ENCODE measurements around the gene MST1.
A peak's percentile ranks its signal among the peaks of the same experiment; 100 is the strongest.

MST1 gene

DNA sequence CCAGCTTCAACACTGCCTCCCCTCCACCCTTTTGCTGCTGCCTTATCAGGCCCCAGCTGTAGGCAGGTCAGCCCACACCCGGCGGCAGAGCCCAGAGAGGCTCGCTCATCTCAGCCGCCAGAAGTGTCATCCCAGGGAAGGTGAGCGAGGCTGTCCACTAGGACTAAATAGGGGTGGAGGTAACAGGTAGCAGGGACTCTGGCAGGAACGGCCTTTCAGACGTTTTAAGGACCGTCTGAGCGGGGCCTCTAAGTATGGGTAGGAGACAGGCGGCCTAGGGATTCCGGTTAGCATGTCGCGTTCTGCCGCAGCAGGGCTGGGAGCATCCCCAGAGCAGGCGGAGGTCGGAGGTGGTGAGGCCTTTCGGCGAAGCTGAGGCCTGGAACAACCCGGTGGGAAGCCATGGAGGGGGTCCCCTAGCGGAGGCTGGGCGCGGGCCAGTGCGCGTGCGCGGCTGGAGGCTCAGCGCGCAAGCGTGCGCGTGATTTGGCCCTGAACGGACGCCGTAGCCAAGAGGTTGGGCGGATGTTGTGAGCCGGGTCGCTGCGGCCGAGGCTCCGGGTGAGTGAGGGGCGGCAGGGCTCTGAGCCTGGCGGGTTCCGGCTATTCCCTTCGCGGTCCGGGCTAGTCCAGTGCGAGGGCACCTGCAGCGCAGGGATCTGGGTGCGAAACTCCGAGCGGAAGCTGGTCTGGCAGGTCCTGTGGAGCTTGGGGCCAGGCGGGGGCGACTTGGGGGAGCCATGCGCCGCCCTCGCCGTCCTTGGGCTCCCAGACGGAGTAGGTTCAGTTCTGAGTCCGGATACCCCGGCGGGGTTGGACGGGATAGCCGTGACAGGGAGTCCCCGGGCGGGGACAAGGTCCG is at the start of gene MST1, which contains the start of gene RNF123:
Gene MST1, minus strand, starts transcription at position 429 of the 862 bp plus-strand sequence. CDS start 783 bp downstream, outside the sequence.
Gene RNF123, plus strand, starts transcription at position 512 of the 862 bp plus-strand sequence. CDS start 1,609 bp downstream, outside the sequence.
- Histone ChIP-seq H3K4me3 (ENCODE audit: low read length) (peak within 1 kb of the TSS; percentile 96), H3K27me3 (ENCODE audit: control insufficient read depth, insufficient read depth, low read length) (no peaks in the 10 kb centered on the region), H3K27ac (ENCODE audit: low read length) (no peak within 1 kb of the TSS), H3K4me1 (ENCODE audit: control insufficient read depth, low read depth, low read length) (no peaks in the 10 kb centered on the region), H3K36me3 (ENCODE audit: control insufficient read depth, low read depth, low read length) (no peaks in the 10 kb centered on the region), H3K9me3 (ENCODE audit: control insufficient read depth, low read depth, low read length) (no peaks in the 10 kb centered on the region), H3K9ac (ENCODE audit: low read length) (peak within 1 kb of the TSS; percentile 82)

DNA sequence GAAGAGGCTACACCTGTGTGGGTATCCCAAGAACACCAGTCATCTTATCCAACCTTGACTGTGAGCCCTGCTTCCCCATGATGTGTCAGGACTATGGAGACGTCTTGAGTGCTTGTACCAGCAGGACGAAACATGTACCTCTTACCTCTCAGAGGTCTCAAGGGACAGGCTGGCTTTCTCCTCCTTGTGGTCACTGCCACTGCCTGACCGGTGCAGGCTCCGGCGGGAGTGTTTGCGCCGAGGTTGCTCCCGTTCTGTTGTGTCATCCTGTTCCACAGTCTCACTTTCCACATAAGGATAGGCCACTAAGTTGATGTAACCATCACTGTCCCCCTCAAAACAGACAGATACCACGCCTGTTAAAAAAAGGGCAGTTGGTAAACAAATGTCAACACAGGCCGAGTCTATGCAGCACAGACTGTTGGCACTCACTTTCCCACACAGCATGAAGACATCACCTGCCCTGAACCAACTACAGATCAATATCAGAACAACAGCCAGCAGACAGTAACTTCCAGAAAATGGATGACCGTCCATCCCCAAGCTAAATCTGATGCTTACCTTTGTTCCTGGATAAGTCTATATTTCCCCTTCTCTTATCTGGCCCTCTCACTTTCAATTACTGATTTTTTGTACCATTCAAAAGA is 48.9 kb upstream of the MST1 start:
- no peak overlapping the region for H3K9ac ChIP-seq (ENCODE audit: low read length)
- no peak overlapping the region for H3K27ac ChIP-seq (ENCODE audit: low read length)
- peaks cover 31% of the 10 kb centered on the region for H3K36me3 ChIP-seq (ENCODE audit: control insufficient read depth, low read depth, low read length)

DNA sequence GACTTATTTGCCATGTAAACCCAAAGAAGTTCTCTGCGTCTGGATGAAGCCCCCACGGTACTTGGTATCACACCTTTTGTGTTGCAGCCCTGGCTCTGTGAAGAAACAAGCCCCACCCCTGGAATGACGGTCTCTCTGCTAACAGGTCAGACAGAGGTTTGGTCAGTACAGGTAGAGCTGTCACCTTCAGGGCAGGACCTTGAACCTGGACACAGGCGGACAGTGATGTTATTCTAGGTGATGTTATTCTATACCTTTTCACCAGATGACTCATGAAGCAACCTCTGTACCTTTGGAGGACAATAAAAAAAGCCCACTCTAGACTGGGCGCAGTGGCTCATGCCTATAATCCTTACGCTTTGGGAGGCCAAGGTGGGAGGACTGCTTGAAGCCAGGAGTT is 45.5 kb upstream of the MST1 start:
- no peak overlapping the region for H3K4me3 ChIP-seq (ENCODE audit: low read length)
- no peaks in the 10 kb centered on the region for H3K27me3 ChIP-seq (ENCODE audit: control insufficient read depth, insufficient read depth, low read length)
- no peaks in the 10 kb centered on the region for H3K9me3 ChIP-seq (ENCODE audit: control insufficient read depth, low read depth, low read length)
- no peak overlapping the region for H3K9ac ChIP-seq (ENCODE audit: low read length)
- no peak overlapping the region for H3K27ac ChIP-seq (ENCODE audit: low read length)
- peaks cover 43% of the 10 kb centered on the region for H3K36me3 ChIP-seq (ENCODE audit: control insufficient read depth, low read depth, low read length)
- H3K4me1 ChIP-seq (ENCODE audit: control insufficient read depth, low read depth, low read length) = no peaks in the 10 kb centered on the region

More for the DNA sequence above, 48.9 kb upstream of the MST1 start:
- Histone ChIP-seq H3K9me3 (ENCODE audit: control insufficient read depth, low read depth, low read length) (no peaks in the 10 kb centered on the region), H3K4me1 (ENCODE audit: control insufficient read depth, low read depth, low read length) (no peaks in the 10 kb centered on the region), H3K27me3 (ENCODE audit: control insufficient read depth, insufficient read depth, low read length) (no peaks in the 10 kb centered on the region), H3K4me3 (ENCODE audit: low read length) (no peak overlapping the region)

DNA sequence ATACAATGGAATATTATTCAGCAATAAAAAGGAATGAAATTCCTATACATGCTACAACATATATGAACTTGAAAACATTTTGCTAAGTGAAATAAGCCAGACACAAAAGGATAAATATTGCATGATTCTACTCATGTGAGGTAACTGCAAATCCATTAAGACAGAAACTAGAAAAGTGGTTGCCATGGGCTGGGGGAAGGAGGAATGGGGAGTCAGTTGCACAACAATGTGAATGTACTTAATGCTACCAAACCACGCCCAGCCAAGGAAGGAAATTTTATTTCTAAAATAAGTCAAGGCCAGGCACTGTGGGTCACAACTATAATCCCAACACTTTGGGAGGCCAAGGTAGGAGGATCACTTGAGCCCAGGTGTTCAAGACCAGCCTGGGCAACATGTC is 44.3 kb upstream of the MST1 start:
- no peaks in the 10 kb centered on the region for H3K27me3 ChIP-seq (ENCODE audit: control insufficient read depth, insufficient read depth, low read length)
- peaks cover 40% of the 10 kb centered on the region for H3K36me3 ChIP-seq (ENCODE audit: control insufficient read depth, low read depth, low read length)

DNA sequence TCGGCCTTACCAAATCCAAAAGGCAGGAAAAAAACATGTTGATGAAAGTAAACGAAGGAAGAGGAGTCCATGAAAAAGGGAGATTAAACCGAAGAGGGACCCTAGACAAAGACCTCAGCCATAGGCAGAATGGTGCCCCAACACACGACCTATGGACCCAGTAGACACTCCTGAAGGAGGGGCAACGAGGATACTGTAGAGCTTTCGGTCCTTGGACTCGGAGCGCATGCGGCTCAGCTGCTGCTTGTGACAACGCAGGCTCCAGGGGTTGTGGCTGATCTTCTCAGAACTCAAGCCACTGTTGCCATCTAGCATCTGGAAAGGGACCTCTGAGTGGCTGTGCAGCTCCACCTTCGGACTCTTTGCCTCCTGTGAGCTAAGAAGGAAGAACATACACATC is 43.3 kb upstream of the MST1 start:
- no peaks in the 10 kb centered on the region for H3K4me1 ChIP-seq (ENCODE audit: control insufficient read depth, low read depth, low read length)
- no peaks in the 10 kb centered on the region for H3K27me3 ChIP-seq (ENCODE audit: control insufficient read depth, insufficient read depth, low read length)
- H3K9ac ChIP-seq (ENCODE audit: low read length) = no peak overlapping the region
- peaks cover 37% of the 10 kb centered on the region for H3K36me3 ChIP-seq (ENCODE audit: control insufficient read depth, low read depth, low read length)
- no peaks in the 10 kb centered on the region for H3K9me3 ChIP-seq (ENCODE audit: control insufficient read depth, low read depth, low read length)
- no peak overlapping the region for H3K4me3 ChIP-seq (ENCODE audit: low read length)
- no peak overlapping the region for H3K27ac ChIP-seq (ENCODE audit: low read length)

More for the DNA sequence above, 44.3 kb upstream of the MST1 start:
- no peak overlapping the region for H3K9ac ChIP-seq (ENCODE audit: low read length)
- no peak overlapping the region for H3K4me3 ChIP-seq (ENCODE audit: low read length)
- H3K27ac ChIP-seq (ENCODE audit: low read length) = no peak overlapping the region
- no peaks in the 10 kb centered on the region for H3K4me1 ChIP-seq (ENCODE audit: control insufficient read depth, low read depth, low read length)
- H3K9me3 ChIP-seq (ENCODE audit: control insufficient read depth, low read depth, low read length) = no peaks in the 10 kb centered on the region

DNA sequence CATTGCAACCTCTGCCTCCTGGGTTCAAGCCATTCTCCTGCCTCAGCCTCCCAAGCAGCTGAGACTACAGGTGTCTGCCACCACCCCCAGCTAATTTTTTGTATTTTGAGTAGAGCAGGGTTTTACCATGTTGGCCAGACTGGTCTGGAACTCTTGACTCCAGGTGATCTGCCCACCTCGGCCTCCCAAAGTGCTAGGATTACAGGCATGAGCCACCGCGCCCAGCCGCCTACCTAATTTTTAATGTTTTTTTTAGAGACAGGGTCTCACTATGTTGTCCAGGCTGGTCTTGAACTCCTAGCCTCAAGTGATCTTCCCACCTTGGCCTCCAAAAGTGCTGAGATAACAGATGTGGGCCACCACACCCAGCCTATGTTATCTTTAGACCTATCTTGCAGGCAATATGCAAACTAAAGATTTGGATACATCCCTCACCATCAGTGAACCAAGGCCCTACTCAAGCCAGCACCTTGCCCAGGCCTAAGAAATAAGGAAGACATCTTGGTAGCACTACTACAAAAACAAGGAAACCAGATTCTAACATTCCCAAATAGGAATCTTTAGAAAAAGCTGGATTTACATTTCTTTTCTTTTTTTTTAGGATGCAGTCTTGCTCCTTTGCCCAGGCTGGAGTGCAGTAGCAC is 40.8 kb upstream of the MST1 start:
- H3K4me1 ChIP-seq (ENCODE audit: control insufficient read depth, low read depth, low read length) = no peaks in the 10 kb centered on the region
- H3K4me3 ChIP-seq (ENCODE audit: low read length) = no peak overlapping the region
- no peaks in the 10 kb centered on the region for H3K9me3 ChIP-seq (ENCODE audit: control insufficient read depth, low read depth, low read length)
- no peak overlapping the region for H3K27ac ChIP-seq (ENCODE audit: low read length)
- peaks cover 35% of the 10 kb centered on the region for H3K36me3 ChIP-seq (ENCODE audit: control insufficient read depth, low read depth, low read length)
- H3K9ac ChIP-seq (ENCODE audit: low read length) = no peak overlapping the region
- no peaks in the 10 kb centered on the region for H3K27me3 ChIP-seq (ENCODE audit: control insufficient read depth, insufficient read depth, low read length)

DNA sequence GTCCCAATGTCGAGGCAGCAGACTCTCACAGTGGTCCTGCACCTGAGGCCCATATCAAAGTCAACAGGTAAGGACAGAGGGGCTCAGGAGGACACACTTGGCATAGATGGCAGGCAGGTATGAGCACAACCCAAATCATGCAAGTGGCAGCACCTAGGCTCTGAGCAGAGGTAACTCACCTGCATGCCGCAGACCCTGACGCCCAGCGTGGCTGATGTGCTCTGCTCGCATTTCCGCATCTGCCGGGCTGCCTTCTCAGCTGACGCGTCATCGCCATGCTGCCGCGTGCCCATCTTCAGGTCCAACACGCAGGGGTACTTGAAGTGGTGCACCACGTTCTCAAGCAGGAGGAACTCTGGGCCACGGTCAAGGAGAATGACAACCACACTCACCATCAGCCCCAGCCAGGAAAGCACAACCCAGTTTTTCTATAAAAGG is 38.7 kb upstream of the MST1 start:
- no peaks in the 10 kb centered on the region for H3K9me3 ChIP-seq (ENCODE audit: control insufficient read depth, low read depth, low read length)
- H3K9ac ChIP-seq (ENCODE audit: low read length) = no peak overlapping the region
- H3K4me1 ChIP-seq (ENCODE audit: control insufficient read depth, low read depth, low read length) = peaks cover 1% of the 10 kb centered on the region
- H3K27me3 ChIP-seq (ENCODE audit: control insufficient read depth, insufficient read depth, low read length) = no peaks in the 10 kb centered on the region
- H3K4me3 ChIP-seq (ENCODE audit: low read length) = no peak overlapping the region
- no peak overlapping the region for H3K27ac ChIP-seq (ENCODE audit: low read length)
- peaks cover 27% of the 10 kb centered on the region for H3K36me3 ChIP-seq (ENCODE audit: control insufficient read depth, low read depth, low read length)

DNA sequence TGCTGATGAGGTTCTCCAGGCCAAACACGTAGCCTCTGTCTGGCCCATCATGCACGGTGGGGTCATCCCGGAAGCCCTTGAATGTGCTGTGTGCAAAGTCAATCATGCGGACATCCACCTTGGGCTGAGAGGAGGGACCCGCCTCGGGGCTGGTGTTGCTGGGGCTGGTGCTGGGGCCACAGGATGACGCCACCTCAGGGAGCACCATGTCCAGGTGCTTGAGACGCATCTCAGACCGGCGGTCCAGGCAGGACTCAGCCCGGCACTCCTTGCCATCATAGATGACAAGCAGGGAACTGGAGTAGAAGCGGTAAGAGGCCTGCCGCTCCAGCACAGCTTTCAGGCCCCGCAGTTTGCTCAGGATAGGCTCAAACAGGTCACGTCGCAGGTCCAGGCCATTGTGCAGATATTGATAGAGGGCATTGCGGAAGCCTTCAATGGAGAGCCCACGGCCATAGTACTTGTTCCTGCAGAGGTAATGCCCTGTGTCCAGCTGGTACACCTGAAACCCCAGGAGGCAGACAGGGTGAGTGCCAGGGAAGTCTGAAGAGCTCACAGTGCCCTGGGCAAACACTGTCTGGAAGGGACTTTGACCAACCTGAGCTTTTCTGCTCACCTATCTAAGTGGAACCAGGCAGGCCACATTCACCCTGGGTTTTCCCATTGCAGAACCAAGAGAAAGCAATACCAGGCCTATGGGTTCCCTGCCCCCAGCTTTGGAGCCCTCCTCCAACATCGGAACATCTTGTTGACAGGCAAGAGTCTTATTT is 38.1 kb upstream of the MST1 start:
- Histone ChIP-seq H3K4me1 (ENCODE audit: control insufficient read depth, low read depth, low read length) (peaks cover 4% of the 10 kb centered on the region), H3K9me3 (ENCODE audit: control insufficient read depth, low read depth, low read length) (no peaks in the 10 kb centered on the region), H3K9ac (ENCODE audit: low read length) (no peak overlapping the region), H3K36me3 (ENCODE audit: control insufficient read depth, low read depth, low read length) (peaks cover 21% of the 10 kb centered on the region), H3K27me3 (ENCODE audit: control insufficient read depth, insufficient read depth, low read length) (no peaks in the 10 kb centered on the region), H3K4me3 (ENCODE audit: low read length) (no peak overlapping the region), H3K27ac (ENCODE audit: low read length) (no peak overlapping the region)

DNA sequence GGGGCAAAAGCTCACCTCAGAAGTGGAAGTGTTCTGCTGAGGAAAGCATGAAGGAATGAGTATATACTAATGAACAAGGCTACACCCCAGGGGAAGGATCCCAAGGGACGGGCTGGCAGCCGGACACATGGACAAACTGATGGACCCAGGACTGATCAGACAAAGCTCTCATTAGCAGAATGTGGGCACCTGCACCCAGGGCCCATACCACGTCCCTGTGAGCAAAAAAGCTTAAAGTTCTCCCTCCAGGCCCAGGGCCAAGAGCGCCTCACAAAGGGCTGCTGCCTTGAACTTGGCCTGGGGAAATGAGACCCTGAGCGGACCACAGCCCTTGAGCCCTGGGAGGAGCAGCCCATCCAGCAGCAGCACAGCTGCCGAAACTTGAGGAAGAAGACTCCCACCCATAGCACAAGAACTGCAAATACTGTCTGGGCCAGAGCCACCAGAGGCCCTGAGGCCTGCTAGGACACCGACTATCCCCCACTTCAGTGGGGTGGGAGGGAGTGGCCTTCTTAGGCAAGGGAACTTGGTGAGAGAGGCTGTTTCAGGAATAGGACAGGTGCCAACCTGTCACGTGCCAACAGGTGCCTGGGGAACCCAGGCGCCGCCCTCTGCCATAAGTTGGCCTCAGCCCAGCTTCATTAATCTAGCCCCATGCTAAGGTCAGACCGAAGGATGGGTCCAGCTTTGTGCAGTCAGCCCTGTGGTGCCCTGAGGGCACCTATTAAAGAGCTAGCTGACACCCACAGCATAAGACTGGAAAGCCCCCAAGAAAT is 36.8 kb upstream of the MST1 start:
- no peak overlapping the region for H3K27ac ChIP-seq (ENCODE audit: low read length)
- H3K4me1 ChIP-seq (ENCODE audit: control insufficient read depth, low read depth, low read length) = peaks cover 4% of the 10 kb centered on the region
- H3K36me3 ChIP-seq (ENCODE audit: control insufficient read depth, low read depth, low read length) = peaks cover 22% of the 10 kb centered on the region
- H3K9ac ChIP-seq (ENCODE audit: low read length) = no peak overlapping the region
- no peaks in the 10 kb centered on the region for H3K9me3 ChIP-seq (ENCODE audit: control insufficient read depth, low read depth, low read length)
- H3K27me3 ChIP-seq (ENCODE audit: control insufficient read depth, insufficient read depth, low read length) = no peaks in the 10 kb centered on the region
- H3K4me3 ChIP-seq (ENCODE audit: low read length) = no peak overlapping the region

DNA sequence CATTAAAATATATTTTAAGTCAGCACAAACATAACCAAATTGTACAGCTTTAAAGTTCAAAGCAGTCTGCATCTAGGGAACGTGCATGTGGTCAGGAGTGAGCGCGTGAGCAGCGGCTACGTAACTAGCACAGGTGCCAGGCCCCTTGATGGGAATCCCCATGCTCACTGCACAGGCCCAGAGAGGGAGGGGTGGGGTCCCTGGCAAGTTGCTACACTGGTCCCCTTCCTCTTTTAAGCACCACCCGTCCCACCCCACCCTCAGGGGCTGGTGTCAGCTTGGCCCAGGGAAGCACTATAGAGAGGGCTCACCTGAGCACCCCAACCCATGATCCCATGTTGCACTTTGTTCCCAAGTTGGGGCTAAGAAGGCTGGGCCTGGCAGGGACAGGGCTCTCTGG is 35.3 kb upstream of the MST1 start:
- Histone ChIP-seq H3K9ac (ENCODE audit: low read length) (peak overlapping the region; percentile 86), H3K4me1 (ENCODE audit: control insufficient read depth, low read depth, low read length) (peaks cover 4% of the 10 kb centered on the region), H3K9me3 (ENCODE audit: control insufficient read depth, low read depth, low read length) (no peaks in the 10 kb centered on the region), H3K36me3 (ENCODE audit: control insufficient read depth, low read depth, low read length) (peaks cover 26% of the 10 kb centered on the region), H3K4me3 (ENCODE audit: low read length) (peak overlapping the region; percentile 97), H3K27ac (ENCODE audit: low read length) (peak overlapping the region; percentile 59), H3K27me3 (ENCODE audit: control insufficient read depth, insufficient read depth, low read length) (no peaks in the 10 kb centered on the region)
